IMR-90 (cell line): Measurements from ENCODE around the gene PRR5L.

ENCODE experiments used
- CEBPB ChIP-seq: IDR thresholded peaks from 2 replicates; pipeline ENCODE4 v1.6.1; 2012; ENCODE audit warnings: low read depth, low read length, improper control_type of control experiment
- CTCF ChIP-seq: conservative IDR thresholded peaks from 2 replicates; pipeline ENCODE4 v1.5.1; 2012; ENCODE audit warnings: mild to moderate bottlenecking, low read depth, low read length, improper control_type of control experiment
- MXI1 ChIP-seq: IDR thresholded peaks from 2 replicates; pipeline ENCODE4 v1.6.1; 2012; ENCODE audit warnings: low read depth, mild to moderate bottlenecking, low read length, moderate library complexity, borderline replicate concordance
- POLR2A ChIP-seq: IDR thresholded peaks from 2 replicates; pipeline ENCODE4 v1.6.1; 2012; ENCODE audit warnings: mild to moderate bottlenecking, low read depth, low read length

DNA sequence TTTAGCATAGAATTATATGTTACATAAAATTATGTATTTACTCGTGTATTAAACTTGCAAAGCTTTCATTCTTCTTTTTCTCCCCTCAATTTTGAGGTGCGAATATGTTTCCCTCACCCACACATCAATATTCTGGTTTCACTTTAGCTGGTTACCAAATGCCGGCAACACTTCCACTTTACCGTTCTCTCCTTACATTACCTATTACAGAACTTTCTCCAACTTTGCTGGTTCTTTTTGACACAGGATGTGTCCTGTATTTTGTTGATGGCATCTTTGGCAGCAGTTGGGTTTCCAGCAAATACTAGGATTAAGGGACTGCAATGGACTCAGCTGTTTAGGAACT, 84.9 kb downstream of the PRR5L start:
- no peak for TF ChIP-seq POLR2A
- no peak for TF ChIP-seq CTCF
- no peak for TF ChIP-seq MXI1
- TF ChIP-seq CEBPB, result no peak
